ENCODE data around the gene EIF4E1B.

Gene EIF4E1B

GRCh38 chr5:176659512-176659839 is 29.0 kb downstream of the EIF4E1B start:
- no peaks in the 10 kb centered on the region for H3K36me3 ChIP-seq (ENCODE audit: insufficient read depth)
- no peak for TF ChIP-seq CTCF (conservative IDR thresholded peaks at IDR 0.05; ENCODE audit: low read depth, low read length)
- no peak overlapping the region for H2AFZ ChIP-seq (ENCODE audit: low read depth)
- H3K27me3 ChIP-seq (ENCODE audit: insufficient read depth, low read depth): no peaks in the 10 kb centered on the region
- H3K27ac ChIP-seq: no peak overlapping the region
- peaks cover 28% of the 10 kb centered on the region for H3K4me1 ChIP-seq (ENCODE audit: low read depth, poor library complexity, severe bottlenecking)
- no peak overlapping the region for H3K9ac ChIP-seq
- H3K79me2 ChIP-seq (ENCODE audit: insufficient read depth, low read depth): no peaks in the 10 kb centered on the region
- peak overlapping the region; percentile 69 for H3K4me2 ChIP-seq
- H3K4me3 ChIP-seq (IDR thresholded peaks at IDR 0.05; ENCODE audit: insufficient read depth, low read depth, low read length): no peak overlapping the region
- H4K20me1 ChIP-seq (ENCODE audit: insufficient read depth): no peaks in the 10 kb centered on the region

- H4K20me1 ChIP-seq (ENCODE audit: insufficient read depth): no peaks in the 10 kb centered on the region
- H3K79me2 ChIP-seq (ENCODE audit: insufficient read depth, low read depth): no peaks in the 10 kb centered on the region
- no peak overlapping the region for H3K9ac ChIP-seq
- H3K4me3 ChIP-seq (IDR thresholded peaks at IDR 0.05; ENCODE audit: insufficient read depth, low read depth, low read length): no peak overlapping the region
- H3K4me2 ChIP-seq: no peak overlapping the region
- TF ChIP-seq CTCF (conservative IDR thresholded peaks at IDR 0.05; ENCODE audit: low read depth, low read length): no peak
- H3K4me1 ChIP-seq (ENCODE audit: low read depth, poor library complexity, severe bottlenecking): peaks cover 28% of the 10 kb centered on the region
- H2AFZ ChIP-seq (ENCODE audit: low read depth): no peak overlapping the region
- no peak overlapping the region for H3K27ac ChIP-seq
- H3K36me3 ChIP-seq (ENCODE audit: insufficient read depth): no peaks in the 10 kb centered on the region
- H3K27me3 ChIP-seq (ENCODE audit: insufficient read depth, low read depth): no peaks in the 10 kb centered on the region
Measured at GRCh38 chr5:176659860-176660461, 29.5 kb downstream of the EIF4E1B start.

- Histone ChIP-seq H3K9ac (no peak overlapping the region), H4K20me1 (ENCODE audit: insufficient read depth) (no peaks in the 10 kb centered on the region)
Measured at GRCh38 chr5:176660530-176660859, 30.0 kb downstream of the EIF4E1B start.

GRCh38 chr5:176660860-176661641 is 30.6 kb downstream of the EIF4E1B start:
- Histone ChIP-seq H3K79me2 (ENCODE audit: insufficient read depth, low read depth) (no peaks in the 10 kb centered on the region), H3K4me1 (ENCODE audit: low read depth, poor library complexity, severe bottlenecking) (peaks cover 28% of the 10 kb centered on the region), H4K20me1 (ENCODE audit: insufficient read depth) (no peaks in the 10 kb centered on the region), H3K27me3 (ENCODE audit: insufficient read depth, low read depth) (no peaks in the 10 kb centered on the region), H3K27ac (no peak overlapping the region), H3K36me3 (ENCODE audit: insufficient read depth) (no peaks in the 10 kb centered on the region), H2AFZ (ENCODE audit: low read depth) (no peak overlapping the region), H3K4me3 (IDR thresholded peaks at IDR 0.05; ENCODE audit: insufficient read depth, low read depth, low read length) (no peak overlapping the region), H3K4me2 (0 out of 2 replicates have a peak overlapping the region, but pooled peaks have one; percentile 6), H3K9ac (no peak overlapping the region)
- TF ChIP-seq CTCF (conservative IDR thresholded peaks at IDR 0.05; ENCODE audit: low read depth, low read length): peak; percentile 83

More at GRCh38 chr5:176660530-176660859, 30.0 kb downstream of the EIF4E1B start:
- Histone ChIP-seq H3K27ac (no peak overlapping the region), H3K79me2 (ENCODE audit: insufficient read depth, low read depth) (no peaks in the 10 kb centered on the region), H3K4me3 (IDR thresholded peaks at IDR 0.05; ENCODE audit: insufficient read depth, low read depth, low read length) (no peak overlapping the region), H2AFZ (ENCODE audit: low read depth) (no peak overlapping the region), H3K4me1 (ENCODE audit: low read depth, poor library complexity, severe bottlenecking) (peaks cover 28% of the 10 kb centered on the region), H3K27me3 (ENCODE audit: insufficient read depth, low read depth) (no peaks in the 10 kb centered on the region), H3K4me2 (0 out of 2 replicates have a peak overlapping the region, but pooled peaks have one; percentile 6), H3K36me3 (ENCODE audit: insufficient read depth) (no peaks in the 10 kb centered on the region)
- no peak for TF ChIP-seq CTCF (conservative IDR thresholded peaks at IDR 0.05; ENCODE audit: low read depth, low read length)
